Skeletal muscle tissue (tissue), 4 donors: ENCODE results near the gene MCOLN3. TPM values are rescaled to one million over a fixed set of nuclear protein-coding genes. Genes with fewer than 3 reads are reported as not detected.
A peak's percentile ranks its signal among the peaks of the same experiment; 100 is the strongest.
"Not testable (repeated sequence)": the region's sequence is repeated elsewhere in the genome, so short reads cannot be mapped to it uniquely, and the experiment has no call there.

Experiments used
- H3K27ac ChIP-seq: one replicate; pipeline ENCODE4 v1.7.0; 2013; ENCODE audit warnings: mild to moderate bottlenecking, low read depth, low read length, inconsistent platforms
- H3K27me3 ChIP-seq, 3 donors: one replicate each; pipeline ENCODE4 v1.7.0; 2013; ENCODE audit warnings: low read length in 3 of 3; ENCODE audit not compliant: control insufficient read depth in 3 of 3, insufficient read depth in 3 of 3
- H3K36me3 ChIP-seq, 3 donors: one replicate each; pipeline ENCODE4 v1.7.0; 2013; ENCODE audit warnings: low read length in 3 of 3; ENCODE audit not compliant: control insufficient read depth in 3 of 3, insufficient read depth in 3 of 3
- H3K4me1 ChIP-seq, 3 donors: one replicate each; pipeline ENCODE4 v1.7.0; 2013; ENCODE audit warnings: low read length in 3 of 3, mild to moderate bottlenecking in 3 of 3; ENCODE audit not compliant: control insufficient read depth in 3 of 3, insufficient read depth in 3 of 3
- H3K4me3 ChIP-seq, 3 donors: one replicate each; pipeline ENCODE4 v1.7.0; 2013; ENCODE audit warnings: low read length in 3 of 3
- H3K9ac ChIP-seq, 3 donors: one replicate each; pipeline ENCODE4 v1.7.0; 2013; ENCODE audit warnings: low read length in 3 of 3, mild to moderate bottlenecking in 3 of 3, moderate library complexity in 2 of 3, low read depth in 1 of 3
- H3K9me3 ChIP-seq, 3 donors: one replicate each; pipeline ENCODE4 v1.7.0; 2013; ENCODE audit warnings: low read length in 3 of 3; ENCODE audit not compliant: control insufficient read depth in 3 of 3
- total RNA-seq: library from RNA; depleted of rRNA; stranded (reverse); fragments of >200 nt; gene quantifications from one replicate; pipeline ENCODE4 v1.2.3, GENCODE V29; 2014
- donor health status: Osteomylitis.

The MCOLN3 gene
- total RNA-seq, 1 donor from 2014 or later = 0.52 TPM

DNA sequence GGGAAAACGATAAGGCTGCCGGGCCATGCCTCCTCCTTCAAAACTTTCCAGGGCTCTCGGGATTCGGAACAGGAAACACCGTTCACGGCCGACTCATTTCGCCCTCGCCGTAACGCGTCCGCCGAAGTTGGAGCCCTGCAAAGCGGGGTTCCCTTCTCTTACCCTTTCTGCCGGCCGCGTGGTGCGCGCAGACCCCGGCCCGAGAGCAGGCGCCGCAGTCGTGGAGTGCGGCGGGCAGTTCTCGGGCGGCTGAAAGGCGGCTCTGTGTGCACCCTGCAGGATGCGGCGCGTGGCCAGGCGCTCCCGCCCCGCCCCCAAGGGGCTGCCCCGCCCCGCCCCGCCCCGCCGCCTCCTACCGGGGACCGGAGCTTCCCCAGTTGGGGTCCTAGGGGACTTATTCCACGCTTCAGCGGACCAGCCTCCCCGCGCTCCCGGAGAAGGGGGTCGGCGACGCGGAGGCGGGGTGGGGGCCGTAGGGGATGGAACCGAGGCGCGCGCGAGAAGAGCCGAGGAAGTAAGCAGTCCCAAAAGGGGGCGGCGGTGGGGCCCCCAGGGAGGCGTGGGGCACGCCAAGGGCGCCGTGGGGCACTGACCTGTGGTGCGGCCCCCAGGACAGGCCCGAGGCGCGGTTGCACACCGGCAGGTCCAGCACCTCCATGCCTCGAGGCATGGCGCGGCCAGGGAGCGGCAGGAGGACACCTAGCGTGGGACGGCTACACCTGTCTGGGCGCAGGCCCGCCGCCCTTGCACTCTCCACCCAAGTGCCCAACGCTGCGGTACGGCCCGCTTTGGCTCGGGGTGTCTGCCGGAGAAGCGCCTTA is 51.2 kb downstream of the MCOLN3 start, which contains the start of gene MCOLN2:
MCOLN2 (minus strand) TSS at position 268 of the 821 bp plus-strand sequence; CDS start at position 27, 241 bp downstream.
- Histone ChIP-seq H3K27me3 (peaks cover 27 to 47% (median 34%) of the 10 kb centered on the region in 3 donors), H3K4me1 (peaks cover 15 to 22% (median 18%) of the 10 kb centered on the region in 3 donors), H3K4me3 (peak within 1 kb of the TSS; percentile 66 to 71 (median 67)), H3K9me3 (no peaks in the 10 kb centered on the region), H3K9ac (peak within 1 kb of the TSS in 2 of 3 donors; percentile 25 to 66), H3K27ac (no peak within 1 kb of the TSS), H3K36me3 (no peaks in the 10 kb centered on the region)

GRCh38 chr1:84995484-84996334 is 52.6 kb downstream of the MCOLN3 start:
- Histone ChIP-seq H3K36me3 (no peaks in the 10 kb centered on the region), H3K4me3 (no peak overlapping the region), H3K27ac (no peak overlapping the region), H3K4me1 (peaks cover 15 to 22% (median 18%) of the 10 kb centered on the region in 3 donors), H3K9me3 (no peaks in the 10 kb centered on the region), H3K9ac (no peak overlapping the region), H3K27me3 (peaks cover 20 to 47% (median 23%) of the 10 kb centered on the region in 3 donors)

DNA sequence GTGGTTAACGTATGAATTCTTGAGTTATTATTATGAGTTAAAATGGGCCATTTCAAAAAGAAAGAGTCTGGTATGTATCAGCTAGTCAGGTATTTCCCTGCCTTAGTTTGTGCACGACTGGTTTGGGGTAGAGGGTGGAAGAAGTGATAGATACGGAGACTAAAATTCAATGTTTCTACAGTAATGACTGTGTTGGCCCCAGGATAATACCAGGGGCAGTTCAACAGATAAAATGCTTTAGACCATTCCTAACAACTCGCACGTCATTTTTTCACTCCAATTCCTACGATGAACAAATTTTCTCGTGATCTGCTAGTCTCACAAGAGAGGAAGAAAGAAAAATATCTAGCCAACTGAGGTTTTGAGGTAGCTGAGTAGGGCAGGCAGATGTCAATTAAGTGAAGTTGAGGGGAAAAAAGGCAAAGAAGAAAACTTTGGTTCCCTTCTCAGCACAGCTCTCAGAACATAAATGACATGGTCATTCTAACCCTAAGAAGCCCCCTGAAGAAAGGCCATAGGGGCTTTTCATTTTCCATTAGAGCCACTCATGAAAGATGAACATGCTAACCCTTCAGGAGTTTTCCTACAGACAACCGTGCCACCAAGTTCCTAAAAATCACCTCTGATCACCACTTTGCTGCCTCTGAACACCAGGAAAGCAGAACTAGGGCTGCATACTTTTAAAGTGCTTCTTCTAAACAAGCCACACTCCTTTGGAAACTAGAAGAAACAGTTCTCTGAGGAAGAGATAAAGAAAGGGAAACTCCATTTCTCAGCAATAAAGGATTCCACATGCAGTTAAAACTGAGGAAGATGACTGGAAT is 57.0 kb downstream of the MCOLN3 start:
- H3K27ac ChIP-seq = no peak overlapping the region
- H3K27me3 ChIP-seq = peaks cover 0 to 16% (median 2%) of the 10 kb centered on the region in 3 donors
- H3K9ac ChIP-seq = no peak overlapping the region

GRCh38 chr1:84988588-84988987 is 59.7 kb downstream of the MCOLN3 start:
- no peaks in the 10 kb centered on the region for H3K27me3 ChIP-seq
- H3K4me1 ChIP-seq = no peaks in the 10 kb centered on the region
- H3K4me3 ChIP-seq = no peak overlapping the region
- no peaks in the 10 kb centered on the region for H3K9me3 ChIP-seq
- H3K27ac ChIP-seq = no peak overlapping the region
- H3K36me3 ChIP-seq = no peaks in the 10 kb centered on the region
- H3K9ac ChIP-seq = no peak overlapping the region

More for the DNA sequence above, 57.0 kb downstream of the MCOLN3 start:
- no peak overlapping the region for H3K4me3 ChIP-seq
- H3K4me1 ChIP-seq = peaks cover 0 to under 1% (median 0%) of the 10 kb centered on the region in 3 donors
- H3K9me3 ChIP-seq = no peaks in the 10 kb centered on the region
- H3K36me3 ChIP-seq = no peaks in the 10 kb centered on the region

GRCh38 chr1:84986561-84986960 is 61.7 kb downstream of the MCOLN3 start:
- H3K27me3 ChIP-seq, H3K9me3 ChIP-seq, H3K4me3 ChIP-seq, H3K27ac ChIP-seq, H3K9ac ChIP-seq, H3K36me3 ChIP-seq, H3K4me1 ChIP-seq: not testable (repeated sequence)

GRCh38 chr1:84985365-84985764 is 62.9 kb downstream of the MCOLN3 start:
- Histone ChIP-seq H3K9ac (no peak overlapping the region), H3K9me3 (no peaks in the 10 kb centered on the region), H3K4me3 (no peak overlapping the region), H3K4me1 (no peaks in the 10 kb centered on the region), H3K36me3 (no peaks in the 10 kb centered on the region), H3K27me3 (no peaks in the 10 kb centered on the region), H3K27ac (no peak overlapping the region)

DNA sequence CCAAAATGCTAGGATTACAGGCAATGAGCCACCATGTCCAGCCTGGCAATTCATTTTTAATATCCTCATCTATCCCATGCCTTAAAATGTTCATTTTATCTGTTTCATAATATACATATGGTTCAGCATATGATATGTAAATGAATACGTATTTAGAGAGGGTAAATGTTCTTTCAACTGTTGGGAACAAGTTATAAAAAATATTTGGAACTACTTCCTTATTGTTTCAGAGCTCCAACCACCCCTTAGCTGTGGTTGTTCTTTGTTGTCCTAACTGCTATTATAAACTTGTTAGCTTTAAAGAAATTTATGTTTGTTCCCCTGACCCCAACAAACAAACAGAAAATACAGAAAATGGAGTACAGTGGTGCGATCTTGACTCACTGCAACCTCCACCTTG is 65.9 kb downstream of the MCOLN3 start:
- no peaks in the 10 kb centered on the region for H3K9me3 ChIP-seq
- no peaks in the 10 kb centered on the region for H3K4me1 ChIP-seq
- no peak overlapping the region for H3K27ac ChIP-seq
- no peak overlapping the region for H3K4me3 ChIP-seq
- no peak overlapping the region for H3K9ac ChIP-seq
- no peaks in the 10 kb centered on the region for H3K36me3 ChIP-seq
- H3K27me3 ChIP-seq = no peaks in the 10 kb centered on the region

DNA sequence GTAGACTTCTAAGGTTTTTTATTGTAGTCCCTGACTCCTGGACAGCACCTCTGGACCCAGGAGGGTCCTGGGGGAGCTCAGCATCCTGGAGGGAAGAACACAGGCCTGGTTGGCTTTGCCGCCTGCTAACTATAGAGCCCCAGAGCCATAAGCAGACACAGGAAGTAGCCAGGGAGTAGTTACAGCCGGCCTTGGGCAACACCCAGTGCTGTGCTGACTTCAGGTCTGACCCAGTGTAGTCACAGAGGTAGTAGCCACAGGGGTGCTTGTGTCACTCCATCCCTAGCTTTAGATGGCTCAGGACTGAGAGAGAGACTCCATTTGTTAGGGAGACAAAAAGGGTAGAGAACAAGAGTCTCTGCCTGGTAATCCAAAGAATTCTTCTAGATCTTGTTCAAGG is 73.3 kb downstream of the MCOLN3 start:
- H3K27ac ChIP-seq = no peak overlapping the region
- no peaks in the 10 kb centered on the region for H3K4me1 ChIP-seq
- no peaks in the 10 kb centered on the region for H3K36me3 ChIP-seq

DNA sequence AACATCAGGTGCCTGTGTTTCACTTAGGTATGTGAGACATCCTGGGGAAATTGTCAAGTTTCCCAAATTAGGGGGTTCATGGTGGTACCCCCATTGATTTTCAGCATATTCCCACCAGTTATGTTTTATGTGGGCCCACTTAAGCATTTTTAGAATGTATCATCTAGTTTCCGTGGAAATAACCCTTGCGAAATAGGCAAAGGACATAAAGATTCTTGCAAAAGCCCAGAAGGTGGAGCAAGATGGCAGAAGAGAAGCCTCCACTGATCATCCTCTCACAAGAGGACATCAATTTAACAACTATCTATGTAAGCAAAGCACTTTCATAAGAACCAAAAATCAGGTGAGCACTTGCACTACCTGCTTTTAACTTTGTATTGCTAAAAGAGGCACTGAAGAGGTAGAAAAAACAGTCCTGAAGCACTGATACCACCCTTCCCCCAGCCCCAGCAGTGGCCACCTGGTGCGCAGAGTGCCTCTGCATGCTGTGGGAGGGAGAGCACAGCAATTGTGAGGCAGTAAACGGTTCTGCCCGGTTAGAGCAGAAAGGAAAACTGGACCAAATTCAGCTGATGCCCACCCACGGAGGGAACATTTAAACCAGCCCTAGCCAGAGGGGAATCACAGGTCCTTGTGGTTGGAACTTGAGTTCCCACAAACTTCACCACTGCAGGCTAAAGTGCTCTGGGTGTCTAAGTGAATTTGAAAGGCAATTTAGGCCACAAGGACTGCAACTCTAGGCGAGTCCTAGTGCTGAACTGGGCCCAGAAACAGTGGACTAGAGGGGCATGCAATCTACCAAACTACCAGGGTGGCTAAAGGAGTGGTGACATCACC is 74.6 kb downstream of the MCOLN3 start:
- Histone ChIP-seq H3K27ac (no peak overlapping the region), H3K27me3 (no peaks in the 10 kb centered on the region), H3K9ac (no peak overlapping the region), H3K4me1 (no peaks in the 10 kb centered on the region), H3K36me3 (no peaks in the 10 kb centered on the region), H3K4me3 (no peak overlapping the region), H3K9me3 (no peaks in the 10 kb centered on the region)

More for the DNA sequence above, 73.3 kb downstream of the MCOLN3 start:
- Histone ChIP-seq H3K9me3 (no peaks in the 10 kb centered on the region), H3K27me3 (no peaks in the 10 kb centered on the region), H3K9ac (no peak overlapping the region), H3K4me3 (no peak overlapping the region)
